NCI-H1105 (cell line): ENCODE data around the gene TSHB.
"Not testable (repeated sequence)": the region's sequence is repeated elsewhere in the genome, so short reads cannot be mapped to it uniquely, and the experiment has no call there.

Experiments
- DNase-seq: peaks from one replicate; lab custom pipeline; 2025; lab: John Stamatoyannopoulos, UW

The TSHB gene

DNA sequence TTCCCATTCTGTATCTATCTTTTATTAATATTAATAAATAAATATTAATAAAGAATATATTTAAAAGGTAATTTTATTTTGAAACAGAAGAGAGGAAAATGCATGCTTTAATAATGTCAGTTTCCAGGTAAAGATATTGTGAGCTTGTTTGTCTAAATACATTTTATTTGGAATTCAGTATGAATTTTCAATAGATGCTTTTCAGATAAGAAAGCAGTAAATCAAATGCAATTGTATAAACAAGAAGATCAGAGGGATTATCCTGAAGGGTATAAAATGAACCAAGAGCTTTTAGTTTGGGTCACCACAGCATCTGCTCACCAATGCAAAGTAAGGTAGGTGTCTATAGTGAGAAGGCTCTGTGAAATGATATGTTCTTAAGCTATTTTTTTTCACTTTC lies at the start of gene TSHB:
Gene TSHB, plus strand, starts transcription at position 301 of the 400 bp plus-strand sequence. CDS start 3,537 bp downstream, outside the sequence.
- DNase-seq: no peak

DNA sequence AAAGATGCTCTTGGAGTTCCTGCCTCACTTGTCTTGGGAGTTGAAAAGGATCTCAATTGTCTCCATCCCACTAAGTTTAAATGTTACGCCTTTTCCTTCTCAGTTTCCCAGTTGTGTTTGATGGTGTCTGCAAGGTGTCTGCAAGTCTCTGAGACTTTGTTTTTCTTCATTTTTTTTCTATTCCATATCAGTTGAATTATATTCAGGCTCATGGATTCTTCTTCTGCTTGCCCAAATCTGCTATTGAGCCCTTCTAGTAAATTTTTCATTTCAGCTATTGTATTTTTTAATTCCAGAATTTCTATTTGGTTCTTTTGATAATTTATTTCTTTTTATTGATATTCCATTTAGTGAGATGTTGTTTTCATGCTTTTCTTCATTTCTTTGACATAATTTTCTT lies 47.4 kb upstream of the TSHB start:
- no peak for DNase-seq

- no peak for DNase-seq
Measured at GRCh38 chr1:114986286-114986685, 43.3 kb upstream of the TSHB start.

DNA sequence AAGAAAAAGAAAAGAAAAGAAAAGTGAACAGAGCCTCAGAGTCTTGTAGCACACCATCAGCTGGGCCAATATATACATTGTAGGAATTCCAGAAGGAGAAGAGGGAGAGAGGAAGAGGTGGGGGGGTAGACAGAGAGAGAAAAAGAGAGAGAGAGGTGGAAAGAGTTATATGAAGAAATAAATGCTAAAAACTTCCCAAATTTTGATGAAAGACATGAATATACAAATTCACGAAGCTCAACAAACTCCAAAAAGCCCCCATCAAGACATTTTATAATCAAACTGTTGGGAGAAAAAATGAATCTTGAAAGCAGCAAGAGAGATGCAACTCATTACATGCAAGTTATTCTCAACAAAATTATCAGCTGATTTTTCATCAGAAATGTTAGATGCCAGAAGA lies 41.5 kb upstream of the TSHB start:
- DNase-seq: no peak

DNA sequence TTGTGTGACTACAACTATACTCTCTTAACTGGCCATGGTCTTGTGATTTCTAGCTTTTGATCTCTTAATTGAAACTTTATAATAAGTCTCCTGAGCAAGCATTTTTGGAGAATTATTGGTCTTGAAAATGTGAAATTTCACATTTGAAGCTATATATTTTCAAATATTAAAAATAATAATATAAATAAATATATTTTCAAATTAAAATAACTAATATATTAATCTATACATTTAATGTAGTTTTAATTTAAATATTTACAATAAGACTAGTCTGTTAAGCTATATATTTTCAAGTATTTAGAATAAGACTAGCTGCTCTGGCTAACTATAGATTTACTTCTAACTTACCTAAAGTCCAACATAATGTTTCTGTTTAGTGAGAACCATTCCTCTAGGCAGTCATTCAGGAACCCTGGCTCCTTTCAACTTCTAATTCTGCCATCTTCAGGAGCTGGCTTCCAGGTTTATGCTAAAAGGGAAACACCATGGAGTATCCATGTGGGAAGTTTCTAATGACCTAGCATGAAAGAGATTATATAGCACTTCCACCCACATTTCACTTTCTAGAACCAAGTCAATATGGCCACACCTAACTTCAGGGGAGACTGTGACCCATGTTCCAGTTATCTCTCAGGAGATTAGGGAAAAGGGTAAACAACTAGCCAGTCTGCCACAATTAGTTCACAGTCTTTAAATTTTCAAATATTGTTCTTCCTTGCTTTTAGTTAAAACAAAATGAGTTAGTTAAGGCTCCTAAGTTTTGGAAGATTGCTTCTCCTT lies 31.9 kb upstream of the TSHB start:
- no peak for DNase-seq

GRCh38 chr1:115006191-115006590 lies 23.4 kb upstream of the TSHB start:
- no peak for DNase-seq

DNA sequence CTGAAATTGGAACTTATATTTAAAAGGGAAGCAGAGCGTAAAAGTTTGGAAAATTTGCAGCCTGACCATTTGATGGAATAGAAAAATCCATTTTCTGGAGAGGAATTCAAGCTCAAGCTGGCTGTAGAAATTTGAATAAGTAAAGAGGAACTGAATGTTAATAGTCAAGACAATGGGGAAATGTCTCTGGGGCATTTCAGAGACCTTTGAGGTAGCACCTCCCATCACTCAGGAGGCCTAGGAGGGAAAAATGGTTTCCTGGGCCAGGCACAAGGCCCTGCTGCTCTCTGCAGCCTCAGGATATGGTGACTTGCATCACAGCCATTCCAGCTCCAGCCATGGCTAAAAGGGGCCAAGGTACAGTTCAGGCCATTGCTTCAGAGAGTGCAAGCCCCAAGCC lies 17.6 kb upstream of the TSHB start:
- DNase-seq: no peak

- DNase-seq: no peak
Measured at GRCh38 chr1:115012434-115012833, 17.2 kb upstream of the TSHB start.

- no peak for DNase-seq
Measured at GRCh38 chr1:115013792-115014191, 15.8 kb upstream of the TSHB start.

- DNase-seq: not testable (repeated sequence)
Measured at GRCh38 chr1:115019549-115019948, 10.1 kb upstream of the TSHB start.

- DNase-seq: no peak
Measured at GRCh38 chr1:115021145-115021544, 8.5 kb upstream of the TSHB start.

DNA sequence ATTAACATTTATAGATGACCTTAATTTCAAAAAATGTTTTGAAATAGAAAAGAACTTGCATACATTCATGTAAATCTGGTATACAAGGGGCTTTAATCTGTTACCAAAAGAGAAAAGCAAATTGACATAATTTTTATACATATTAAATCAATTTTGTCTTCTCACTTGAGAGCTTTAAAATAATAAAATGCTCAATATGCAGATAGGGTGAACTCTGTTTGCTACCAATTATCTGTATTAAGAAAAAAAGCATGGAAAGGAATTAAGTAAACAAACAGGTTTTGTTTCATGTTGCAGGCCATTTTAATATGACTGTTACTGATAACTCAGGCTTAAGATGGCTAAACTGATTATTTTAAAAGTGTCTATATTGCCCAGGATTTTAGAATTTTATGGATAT lies 6.0 kb upstream of the TSHB start:
- DNase-seq: no peak

GRCh38 chr1:115031595-115031994 lies 2.0 kb downstream of the TSHB start:
- no peak for DNase-seq

DNA sequence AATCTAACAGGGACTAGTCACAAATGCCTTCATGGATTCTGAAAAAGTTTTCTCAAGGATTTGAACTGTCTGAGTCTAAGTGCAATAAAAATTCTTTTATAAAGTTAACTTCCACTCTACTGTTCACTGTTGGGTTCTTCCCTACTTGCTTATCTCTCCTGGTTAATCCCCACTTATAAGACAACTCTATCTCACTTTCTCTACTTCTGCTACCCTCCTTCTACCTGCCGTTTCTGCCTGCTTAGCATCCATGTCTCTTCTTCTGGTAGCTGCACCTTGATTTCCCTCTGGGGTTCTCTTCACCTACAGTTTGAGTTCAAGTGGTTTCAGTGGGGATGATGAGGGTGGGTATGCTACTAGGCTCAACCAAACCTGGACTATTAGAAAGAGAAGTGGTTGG lies 6.0 kb downstream of the TSHB start:
- no peak for DNase-seq

DNA sequence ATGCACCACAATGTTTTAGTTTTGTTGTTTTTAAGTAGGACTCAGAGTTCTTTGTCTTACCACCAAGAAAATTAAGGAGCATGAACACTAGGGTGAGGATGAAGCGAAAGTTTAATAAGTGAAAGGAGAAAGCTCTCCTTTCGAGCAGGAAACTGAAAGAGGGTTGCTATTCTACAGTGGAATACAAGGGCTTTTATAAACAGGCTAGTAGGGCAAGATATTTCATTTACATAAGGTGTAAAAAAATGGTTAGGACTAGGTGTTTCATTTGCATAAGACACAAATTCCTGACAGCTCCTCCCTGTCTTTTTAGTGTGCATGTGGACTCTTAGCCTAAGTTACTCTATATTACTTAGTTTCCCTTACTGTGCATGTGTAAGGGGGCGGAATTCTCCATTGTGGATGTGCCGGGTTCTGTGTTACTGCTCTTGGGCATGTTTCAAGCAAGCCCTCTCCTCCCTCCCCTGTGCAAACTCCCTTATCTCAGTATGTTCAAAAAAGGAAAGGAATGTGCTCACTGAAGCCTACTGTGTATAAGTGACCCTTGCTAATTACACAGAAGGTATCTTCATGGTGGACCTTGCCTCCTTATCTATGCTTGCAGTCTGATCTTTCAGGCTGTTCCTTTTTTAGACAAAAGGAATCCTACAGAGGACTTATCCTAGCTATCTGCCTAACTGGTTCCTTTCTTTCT lies 7.3 kb downstream of the TSHB start:
- DNase-seq: no peak

GRCh38 chr1:115040501-115040900 lies 10.9 kb downstream of the TSHB start:
- no peak for DNase-seq

DNA sequence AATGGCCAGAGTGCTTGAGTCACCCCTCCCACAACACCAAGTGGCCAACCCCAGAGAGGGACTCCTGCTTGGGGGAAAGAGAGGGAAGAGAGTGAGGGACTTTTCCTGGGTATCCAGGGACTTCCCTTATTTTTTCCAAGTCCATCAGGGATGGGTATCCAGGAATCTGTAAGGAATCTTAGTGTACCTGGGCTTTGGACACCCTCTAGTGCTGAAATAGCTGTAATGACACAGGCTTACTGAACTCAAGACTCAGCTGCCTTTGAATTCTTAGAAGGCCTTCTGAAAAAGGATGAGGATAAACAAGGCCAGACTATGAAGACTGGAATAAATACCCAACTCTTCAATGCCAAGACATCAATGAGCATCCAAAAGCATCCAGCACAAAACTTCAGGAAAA lies 12.0 kb downstream of the TSHB start:
- no peak for DNase-seq

DNA sequence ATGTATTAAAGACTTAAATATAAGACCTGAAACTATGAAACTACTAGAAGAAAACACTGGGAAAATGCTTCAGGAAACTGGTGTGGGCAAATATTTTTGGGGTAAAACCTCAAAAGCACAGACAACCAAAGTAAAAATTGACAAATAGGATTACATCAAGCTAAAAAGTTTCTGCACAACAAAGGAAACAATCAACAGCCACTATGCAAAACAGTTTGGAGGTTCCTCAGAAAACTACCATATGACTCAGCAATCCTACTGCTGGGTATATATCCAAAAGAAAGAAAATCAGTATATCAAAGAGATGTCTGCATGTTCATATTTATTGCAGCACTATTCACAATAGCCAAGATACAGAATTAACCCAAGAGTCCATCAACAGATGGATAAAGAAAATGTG lies 17.1 kb downstream of the TSHB start:
- no peak for DNase-seq

DNA sequence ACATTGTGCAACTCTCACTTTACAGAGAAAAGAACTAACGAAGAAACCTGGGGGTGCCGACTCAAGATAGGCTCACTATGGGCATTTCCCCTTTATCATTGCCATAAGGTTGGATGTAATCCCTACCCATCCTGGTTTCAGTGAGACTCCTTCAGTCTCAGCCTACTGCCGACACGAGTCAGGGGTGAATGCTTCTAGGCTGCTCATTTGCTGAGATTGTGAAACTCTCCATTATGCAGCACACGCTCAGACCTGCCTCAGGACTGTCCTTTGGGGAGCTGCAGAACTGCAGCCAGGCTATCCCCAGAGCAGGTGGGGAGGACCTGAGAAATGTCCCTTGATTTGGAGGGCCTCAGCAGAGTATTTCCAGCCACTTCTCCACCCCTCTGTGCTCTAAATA lies 22.2 kb downstream of the TSHB start:
- no peak for DNase-seq

DNA sequence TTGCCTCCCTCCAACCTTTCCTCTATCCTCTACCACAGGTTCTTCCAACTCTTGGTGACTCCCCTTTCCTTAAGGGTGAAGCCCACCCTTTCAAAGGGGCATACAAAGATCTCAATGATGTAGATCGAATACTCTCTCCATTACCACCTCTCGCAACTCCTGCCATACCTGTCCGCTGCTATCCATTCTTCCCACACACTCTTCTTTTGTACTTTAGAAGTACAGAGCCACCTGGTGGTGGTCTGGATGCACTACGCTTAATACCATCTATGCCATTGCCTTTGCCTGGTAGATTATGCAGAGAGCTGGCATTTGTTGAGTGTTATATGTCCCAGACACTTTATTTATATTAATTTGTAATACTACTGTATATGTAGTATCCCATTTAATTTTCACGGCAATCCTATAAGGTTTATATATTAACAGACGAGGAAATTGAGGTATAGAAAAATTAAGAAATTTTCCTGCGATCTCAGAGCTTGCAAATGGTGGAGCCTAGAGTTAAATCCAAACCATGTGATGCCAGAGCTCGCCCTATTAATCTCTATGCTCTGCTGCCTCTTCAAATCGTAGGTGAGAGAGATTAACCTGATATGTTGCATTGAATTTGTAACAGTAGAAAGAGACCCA lies 22.9 kb downstream of the TSHB start:
- peak; percentile 82 for DNase-seq

GRCh38 chr1:115056395-115056798 lies 26.8 kb downstream of the TSHB start:
- DNase-seq: no peak

DNA sequence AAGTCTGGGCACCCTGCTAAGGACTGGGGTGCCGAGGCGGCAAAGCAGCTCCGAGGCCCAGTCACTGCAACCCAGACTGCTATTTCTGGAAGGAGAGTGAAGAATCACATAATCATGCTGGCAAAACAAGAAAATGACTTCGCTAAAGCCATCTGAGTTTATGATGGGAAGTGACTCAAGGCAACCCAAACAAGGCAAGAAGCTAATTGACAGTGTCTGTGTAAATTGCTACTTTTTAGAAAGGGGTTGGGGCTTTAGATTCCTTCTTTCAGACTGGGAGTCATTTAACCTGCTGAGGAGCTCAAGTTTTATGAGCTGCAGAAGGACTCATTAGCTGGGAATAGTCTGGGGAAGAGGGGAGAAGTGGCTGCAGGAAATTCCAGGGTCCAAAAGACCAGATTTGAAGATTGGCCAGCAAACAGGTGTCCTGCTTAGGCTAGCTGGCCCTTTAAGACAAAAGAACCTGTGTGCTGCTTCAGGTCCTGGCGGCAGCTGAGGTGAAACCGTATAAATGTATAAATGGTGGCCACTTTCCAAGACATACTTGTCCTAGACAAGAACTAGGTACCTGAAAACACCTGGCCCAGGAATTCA lies 28.1 kb downstream of the TSHB start:
- no peak for DNase-seq

GRCh38 chr1:115059316-115059715 lies 29.7 kb downstream of the TSHB start:
- no peak for DNase-seq
